ENCODE measurements around the gene SLC30A3. TPM values are rescaled to one million over a fixed set of nuclear protein-coding genes. Genes with fewer than 3 reads are reported as not detected.

The SLC30A3 gene
- total RNA-seq, 1 donor from 2014 or later, result 0.16 TPM

DNA sequence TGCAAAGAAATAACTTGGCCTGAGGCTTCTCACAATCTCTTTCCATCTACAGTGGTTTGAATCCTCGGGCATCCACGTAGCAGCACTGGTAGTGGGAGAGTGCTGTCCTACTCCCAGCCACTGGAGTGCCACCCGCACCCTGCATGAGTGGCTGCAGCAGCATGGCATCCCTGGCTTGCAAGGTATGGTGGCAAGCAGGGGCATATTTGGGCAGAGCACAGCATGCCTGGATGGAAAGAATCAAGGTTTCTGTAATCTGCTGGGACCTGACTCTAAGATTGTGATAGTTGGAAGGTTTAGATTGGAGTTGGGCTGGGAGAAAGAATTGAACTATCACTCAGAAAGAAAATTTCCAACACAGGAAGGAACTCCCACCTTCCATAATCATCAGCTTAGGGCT, 41.7 kb downstream of the SLC30A3 start:
- no peak for FAIRE-seq
- H3K9me3 ChIP-seq (ENCODE audit: insufficient read depth, low read depth, low read length), result no peaks in the 10 kb centered on the region
- H3K4me1 ChIP-seq (ENCODE audit: insufficient read depth, low read length), result peaks cover 10% of the 10 kb centered on the region

GRCh38 chr2:27220091-27220490, 42.8 kb downstream of the SLC30A3 start:
- H3K9me3 Mint-ChIP-seq (ENCODE audit: unreplicated experiment), result no peaks in the 10 kb centered on the region
- FAIRE-seq (no peak), DNase-seq (ENCODE audit: low read depth) (no peak)
- Histone ChIP-seq H3K9ac (ENCODE audit: low read length) (no peak overlapping the region), H3K36me3 (ENCODE audit: insufficient read depth, low read length) (peaks cover 47% of the 10 kb centered on the region), H3K27ac (ENCODE audit: low read depth, low read length) (no peak overlapping the region), H3K27me3 (ENCODE audit: insufficient read depth, low read length) (no peaks in the 10 kb centered on the region), H3K9me3 (ENCODE audit: insufficient read depth, low read depth, low read length) (no peaks in the 10 kb centered on the region), H3K4me2 (ENCODE audit: low read length) (no peak overlapping the region), H3K4me3 (ENCODE audit: insufficient read depth, low read depth, low read length) (no peak overlapping the region), H4K20me1 (ENCODE audit: insufficient read depth, low read length) (peaks cover 4% of the 10 kb centered on the region), H3K79me2 (ENCODE audit: insufficient read depth, low read length) (peaks cover 39% of the 10 kb centered on the region), H2AFZ (ENCODE audit: low read depth, low read length) (no peak overlapping the region), H3K4me1 (ENCODE audit: insufficient read depth, low read length) (peaks cover 10% of the 10 kb centered on the region)
- no peak for TF ChIP-seq EZH2 (IDR thresholded peaks at IDR 0.05; ENCODE audit: insufficient read depth, low read length)
- no peak for TF ChIP-seq CTCF (IDR thresholded peaks at IDR 0.05; ENCODE audit: insufficient read depth, low read depth, low read length)
- no peak overlapping the region for H3K4me3 Mint-ChIP-seq (ENCODE audit: unreplicated experiment)
- peaks cover 22% of the 10 kb centered on the region for H3K36me3 Mint-ChIP-seq (ENCODE audit: low read depth, unreplicated experiment)
- no peaks in the 10 kb centered on the region for H3K27me3 Mint-ChIP-seq (ENCODE audit: low read depth, unreplicated experiment)
- peaks cover 7% of the 10 kb centered on the region for H3K4me1 Mint-ChIP-seq (ENCODE audit: low read depth, unreplicated experiment)
- H3K27ac Mint-ChIP-seq (ENCODE audit: unreplicated experiment), result no peak overlapping the region

More for the DNA sequence above, 41.7 kb downstream of the SLC30A3 start:
- Mint-ChIP-seq H3K36me3 (ENCODE audit: low read depth, unreplicated experiment) (peaks cover 22% of the 10 kb centered on the region), H3K27ac (ENCODE audit: unreplicated experiment) (no peak overlapping the region), H3K4me3 (ENCODE audit: unreplicated experiment) (no peak overlapping the region), H3K9me3 (ENCODE audit: unreplicated experiment) (no peaks in the 10 kb centered on the region), H3K4me1 (ENCODE audit: low read depth, unreplicated experiment) (peaks cover 7% of the 10 kb centered on the region), H3K27me3 (ENCODE audit: low read depth, unreplicated experiment) (no peaks in the 10 kb centered on the region)
- no peak for TF ChIP-seq CTCF (IDR thresholded peaks at IDR 0.05; ENCODE audit: insufficient read depth, low read depth, low read length)
- TF ChIP-seq EZH2 (IDR thresholded peaks at IDR 0.05; ENCODE audit: insufficient read depth, low read length), result no peak
- H3K9ac ChIP-seq (ENCODE audit: low read length), result no peak overlapping the region
- H3K4me3 ChIP-seq (ENCODE audit: insufficient read depth, low read depth, low read length), result no peak overlapping the region
- peaks cover 7% of the 10 kb centered on the region for H4K20me1 ChIP-seq (ENCODE audit: insufficient read depth, low read length)
- no peak overlapping the region for H3K4me2 ChIP-seq (ENCODE audit: low read length)
- H3K79me2 ChIP-seq (ENCODE audit: insufficient read depth, low read length), result peaks cover 39% of the 10 kb centered on the region
- no peaks in the 10 kb centered on the region for H3K27me3 ChIP-seq (ENCODE audit: insufficient read depth, low read length)
- peaks cover 47% of the 10 kb centered on the region for H3K36me3 ChIP-seq (ENCODE audit: insufficient read depth, low read length)
- H3K27ac ChIP-seq (ENCODE audit: low read depth, low read length), result no peak overlapping the region
- H2AFZ ChIP-seq (ENCODE audit: low read depth, low read length), result no peak overlapping the region
- no peak for DNase-seq (ENCODE audit: low read depth)

GRCh38 chr2:27219091-27219490, 43.8 kb downstream of the SLC30A3 start:
- peaks cover 38% of the 10 kb centered on the region for H3K36me3 ChIP-seq (ENCODE audit: insufficient read depth, low read length)
- Mint-ChIP-seq H3K4me1 (ENCODE audit: low read depth, unreplicated experiment) (peaks cover 9% of the 10 kb centered on the region), H3K36me3 (ENCODE audit: low read depth, unreplicated experiment) (peaks cover 19% of the 10 kb centered on the region)

More at GRCh38 chr2:27219091-27219490, 43.8 kb downstream of the SLC30A3 start:
- Histone ChIP-seq H3K4me2 (ENCODE audit: low read length) (no peak overlapping the region), H3K9ac (ENCODE audit: low read length) (no peak overlapping the region), H4K20me1 (ENCODE audit: insufficient read depth, low read length) (peaks cover 4% of the 10 kb centered on the region), H3K27ac (ENCODE audit: low read depth, low read length) (no peak overlapping the region), H3K4me3 (ENCODE audit: insufficient read depth, low read depth, low read length) (no peak overlapping the region), H2AFZ (ENCODE audit: low read depth, low read length) (no peak overlapping the region), H3K4me1 (ENCODE audit: insufficient read depth, low read length) (peaks cover 10% of the 10 kb centered on the region), H3K9me3 (ENCODE audit: insufficient read depth, low read depth, low read length) (no peaks in the 10 kb centered on the region), H3K79me2 (ENCODE audit: insufficient read depth, low read length) (peaks cover 41% of the 10 kb centered on the region), H3K27me3 (ENCODE audit: insufficient read depth, low read length) (no peaks in the 10 kb centered on the region)
- Mint-ChIP-seq H3K9me3 (ENCODE audit: unreplicated experiment) (no peaks in the 10 kb centered on the region), H3K27me3 (ENCODE audit: low read depth, unreplicated experiment) (no peaks in the 10 kb centered on the region), H3K4me3 (ENCODE audit: unreplicated experiment) (peak overlapping the region; percentile 87), H3K27ac (ENCODE audit: unreplicated experiment) (no peak overlapping the region)
- no peak for TF ChIP-seq EZH2 (IDR thresholded peaks at IDR 0.05; ENCODE audit: insufficient read depth, low read length)
- no peak for TF ChIP-seq CTCF (IDR thresholded peaks at IDR 0.05; ENCODE audit: insufficient read depth, low read depth, low read length)
- DNase-seq (ENCODE audit: low read depth) (no peak), FAIRE-seq (no peak)
